Liver (tissue), 3 donors: ENCODE results near the gene CFAP65.

Experiments used
- FOXA1 ChIP-seq: IDR thresholded peaks from 2 replicates; pipeline ENCODE4 v1.6.1; 2016; ENCODE audit warnings: antibody characterized with exemption
- MAX ChIP-seq: IDR thresholded peaks from 2 replicates; pipeline ENCODE4 v1.6.1; 2016; ENCODE audit warnings: antibody characterized with exemption
- RXRA ChIP-seq, 2 donors: IDR thresholded peaks; 2 replicates each; pipeline ENCODE4 v1.6.1; 2017 to 2018; ENCODE audit warnings: antibody characterized with exemption in 2 of 2, mild to moderate bottlenecking in 1 of 2
- TAF1 ChIP-seq: conservative IDR thresholded peaks from 2 replicates; pipeline ENCODE4 v1.6.1; 2016; ENCODE audit warnings: antibody characterized with exemption, mild to moderate bottlenecking
- YY1 ChIP-seq: IDR thresholded peaks from 2 replicates; pipeline ENCODE4 v1.6.1; 2016; ENCODE audit warnings: antibody characterized with exemption, mild to moderate bottlenecking
- TF ChIP-seq, protein P1 (sequence below): fragments of 150-350 bp; IDR thresholded peaks from 2 replicates; pipeline ENCODE4 v1.5.1; 2017; ENCODE audit warnings: improper control_type of control experiment, low read depth, low read length; ENCODE audit not compliant: missing input control
- donor health status: healthy.
- donor health status: healthy.

- TF ChIP-seq FOXA1 (no peak), MAX (no peak), YY1 (no peak), RXRA (IDR thresholded peaks at IDR 0.05) (no peak), TAF1 (no peak)
- TF ChIP-seq, protein P1, sequence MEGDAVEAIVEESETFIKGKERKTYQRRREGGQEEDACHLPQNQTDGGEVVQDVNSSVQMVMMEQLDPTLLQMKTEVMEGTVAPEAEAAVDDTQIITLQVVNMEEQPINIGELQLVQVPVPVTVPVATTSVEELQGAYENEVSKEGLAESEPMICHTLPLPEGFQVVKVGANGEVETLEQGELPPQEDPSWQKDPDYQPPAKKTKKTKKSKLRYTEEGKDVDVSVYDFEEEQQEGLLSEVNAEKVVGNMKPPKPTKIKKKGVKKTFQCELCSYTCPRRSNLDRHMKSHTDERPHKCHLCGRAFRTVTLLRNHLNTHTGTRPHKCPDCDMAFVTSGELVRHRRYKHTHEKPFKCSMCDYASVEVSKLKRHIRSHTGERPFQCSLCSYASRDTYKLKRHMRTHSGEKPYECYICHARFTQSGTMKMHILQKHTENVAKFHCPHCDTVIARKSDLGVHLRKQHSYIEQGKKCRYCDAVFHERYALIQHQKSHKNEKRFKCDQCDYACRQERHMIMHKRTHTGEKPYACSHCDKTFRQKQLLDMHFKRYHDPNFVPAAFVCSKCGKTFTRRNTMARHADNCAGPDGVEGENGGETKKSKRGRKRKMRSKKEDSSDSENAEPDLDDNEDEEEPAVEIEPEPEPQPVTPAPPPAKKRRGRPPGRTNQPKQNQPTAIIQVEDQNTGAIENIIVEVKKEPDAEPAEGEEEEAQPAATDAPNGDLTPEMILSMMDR, result no peak
These were observed 49.1 kb downstream of the CFAP65 start for GRCh38 chr2:218992196-218992595.
